ENCODE results near the gene ZNF600. TPM values are rescaled to one million over a fixed set of nuclear protein-coding genes. Genes with fewer than 3 reads are reported as not detected.
A peak's percentile ranks its signal among the peaks of the same experiment; 100 is the strongest.
"Not testable (repeated sequence)": the region's sequence is repeated elsewhere in the genome, so short reads cannot be mapped to it uniquely, and the experiment has no call there.

The ZNF600 gene
- total and polyA plus RNA-seq, 2 experiments from 2014 or later: 1.9 to 3.5 TPM

DNA sequence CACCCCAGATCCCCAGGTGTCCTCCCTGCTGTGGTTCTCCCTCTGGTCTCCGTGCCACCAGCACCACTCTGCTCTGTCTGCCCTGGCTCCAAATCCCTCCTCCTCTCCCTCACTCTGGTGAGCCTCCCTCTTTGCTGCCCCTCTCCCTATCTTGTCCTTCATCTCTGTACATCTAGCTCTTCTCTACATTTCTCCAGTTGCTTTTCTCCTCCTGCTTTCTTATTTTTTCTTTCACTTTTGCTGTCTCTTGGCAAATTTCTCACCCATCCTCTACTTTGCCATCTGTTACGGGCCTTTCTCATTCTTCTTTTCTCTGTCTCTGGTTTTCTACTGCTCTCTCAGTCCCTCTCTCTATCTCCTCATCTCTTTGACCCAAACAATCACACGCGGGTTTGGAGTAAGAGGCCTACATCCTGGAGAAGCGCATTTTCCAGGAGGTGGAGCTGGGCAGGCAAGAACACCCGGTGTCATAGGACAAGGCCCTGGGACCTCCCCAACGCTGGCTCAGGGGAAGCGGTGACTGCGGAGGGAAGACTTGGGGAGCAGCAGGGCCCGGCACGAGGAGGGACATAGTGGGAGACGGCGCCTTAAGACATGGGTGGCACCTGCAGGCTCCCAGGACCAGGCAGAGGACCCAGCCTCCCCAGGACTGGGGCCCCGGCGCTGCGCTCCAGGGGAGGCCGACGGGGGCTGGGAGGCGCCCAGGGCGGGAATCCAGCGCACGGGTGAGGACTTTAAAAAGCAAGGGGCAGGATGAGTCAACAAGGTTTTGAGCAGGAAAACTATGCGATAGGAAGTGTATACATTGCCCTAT lies 61.7 kb downstream of the ZNF600 start:
- H3K79me2 ChIP-seq (ENCODE audit: insufficient read depth): peaks cover 11% of the 10 kb centered on the region; the same call in 1 of the 2 replicates
- no peak overlapping the region for H3K27ac ChIP-seq
- WGBS, 2 experiments (ENCODE audit: low coverage in 1 of 2, low lambda C conversion rate in 2 of 2, missing lambda C conversion rate in 2 of 2): 92% methylated on average over 23 of the region's 23 CpGs
- H3K9ac ChIP-seq: no peak overlapping the region
- no peak overlapping the region for H2AFZ ChIP-seq
- H3K4me2 ChIP-seq (ENCODE audit: unreplicated experiment): no peak overlapping the region
- no peak for DNase-seq
- H3K4me1 ChIP-seq (ENCODE audit: insufficient read depth): peaks cover 10% of the 10 kb centered on the region
- in situ Hi-C loops (cut with MboI): no loop called here
- H3F3A ChIP-seq (ENCODE audit: insufficient read depth): peaks cover 12% of the 10 kb centered on the region; the same call in 1 of the 2 replicates
- no peak overlapping the region for H3K4me3 ChIP-seq
- H3K9me2 ChIP-seq (ENCODE audit: insufficient read depth): no peaks in the 10 kb centered on the region
- no peak for TF ChIP-seq EZH2phosphoT487 (IDR thresholded peaks at IDR 0.05; ENCODE audit: insufficient read depth, low read depth)
- no peak for TF ChIP-seq EZH2 (IDR thresholded peaks at IDR 0.05; ENCODE audit: insufficient read depth, poor library complexity, severe bottlenecking)
- H4K20me1 ChIP-seq (ENCODE audit: insufficient read depth): no peaks in the 10 kb centered on the region
- no peaks in the 10 kb centered on the region for H3K27me3 ChIP-seq (replicated peaks; ENCODE audit: insufficient read depth)
- H3K9me3 ChIP-seq (ENCODE audit: low read depth): no peaks in the 10 kb centered on the region
- H3K36me3 ChIP-seq (ENCODE audit: low read depth): peaks cover 9% of the 10 kb centered on the region

DNA sequence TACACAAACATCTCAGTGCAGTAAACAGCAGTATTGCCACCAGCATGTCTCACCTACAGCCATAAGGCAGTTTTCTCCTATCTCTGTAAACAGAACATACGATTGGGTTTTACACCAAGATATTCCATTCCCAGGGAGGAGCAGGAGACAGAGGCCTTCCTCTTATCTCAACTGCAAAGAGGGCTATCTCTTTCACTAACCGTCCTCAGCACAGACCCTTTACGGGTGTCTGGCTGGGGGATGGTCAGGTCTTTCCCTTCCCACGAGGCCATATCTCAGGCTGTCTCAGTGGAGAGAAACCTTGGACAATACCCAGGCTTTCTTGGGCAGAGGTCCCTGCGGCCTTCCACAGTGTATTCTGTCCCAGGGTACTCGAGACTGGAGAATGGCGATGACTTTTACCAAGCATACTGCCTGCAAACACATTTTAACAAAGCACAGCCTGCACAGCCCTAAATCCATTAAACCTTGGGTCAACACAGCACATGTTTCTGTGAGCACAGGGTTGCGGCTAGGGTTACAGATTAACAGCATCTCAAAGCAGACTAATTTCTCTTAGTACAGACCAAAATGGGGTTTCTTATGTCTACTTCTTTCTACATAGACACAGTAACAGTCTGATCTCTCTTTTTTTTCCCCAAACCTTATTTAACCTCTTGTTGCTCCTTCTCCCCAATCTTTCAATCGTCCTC lies 62.5 kb downstream of the ZNF600 start:
- H3K9ac ChIP-seq; H3K9me2 ChIP-seq (ENCODE audit: insufficient read depth); H3K36me3 ChIP-seq (ENCODE audit: low read depth); H3K4me3 ChIP-seq; H4K20me1 ChIP-seq (ENCODE audit: insufficient read depth); DNase-seq; H3K27ac ChIP-seq; H2AFZ ChIP-seq; H3K4me1 ChIP-seq (ENCODE audit: insufficient read depth); H3K27me3 ChIP-seq (replicated peaks; ENCODE audit: insufficient read depth); H3K9me3 ChIP-seq (ENCODE audit: low read depth); in situ Hi-C loops (cut with MboI); H3K4me2 ChIP-seq (ENCODE audit: unreplicated experiment): not testable (repeated sequence)
- peaks cover 12% of the 10 kb centered on the region; the same call in 1 of the 2 replicates for H3F3A ChIP-seq (ENCODE audit: insufficient read depth)
- peaks cover 11% of the 10 kb centered on the region; the same call in 1 of the 2 replicates for H3K79me2 ChIP-seq (ENCODE audit: insufficient read depth)
- 85 to 90% methylated on average over 9 of the region's 9 CpGs for WGBS, 2 experiments (ENCODE audit: low coverage in 1 of 2, low lambda C conversion rate in 2 of 2, missing lambda C conversion rate in 2 of 2)

DNA sequence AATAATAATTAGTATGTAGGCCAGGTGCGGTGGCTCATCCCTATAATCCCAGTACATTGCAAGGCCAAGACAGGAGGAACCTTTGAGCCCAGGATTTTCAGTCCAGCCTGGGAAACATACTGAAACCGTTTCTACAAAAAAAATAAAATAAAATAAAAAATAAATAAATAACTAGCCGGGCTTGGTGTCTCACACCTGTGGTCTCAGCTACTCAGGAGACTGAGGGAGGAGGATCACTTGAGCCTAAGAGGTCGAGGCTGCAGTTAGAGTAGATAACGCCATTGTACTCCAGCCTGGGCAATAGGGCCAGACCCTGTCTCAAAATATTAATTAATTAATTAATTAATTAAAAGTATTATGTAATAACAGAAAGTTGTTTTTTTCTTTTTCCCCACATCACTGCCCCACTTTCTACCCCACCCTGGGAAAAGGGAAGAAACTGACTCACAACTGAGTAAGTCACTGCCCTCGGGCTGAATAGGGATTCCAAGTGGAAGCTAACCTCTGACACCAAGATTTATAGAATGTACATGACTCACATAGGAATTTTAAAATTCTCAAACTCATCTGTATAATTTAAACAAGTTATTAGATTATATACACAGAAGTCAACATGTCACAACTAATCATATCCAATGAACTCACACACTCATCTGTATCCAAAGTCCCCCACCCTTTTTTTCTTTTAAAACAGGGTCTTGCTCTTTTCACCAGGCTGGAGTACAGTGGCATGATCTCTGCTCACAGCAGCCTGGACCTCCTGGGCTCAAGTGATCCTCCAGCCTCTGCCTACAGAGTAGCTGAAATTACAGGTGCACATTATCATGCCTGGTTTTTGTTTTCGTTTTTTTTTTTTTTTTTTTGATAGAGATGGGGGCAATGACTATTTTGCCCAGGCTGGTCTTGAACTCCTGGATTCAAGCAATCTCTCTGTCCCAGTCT lies 64.3 kb downstream of the ZNF600 start:
- Histone ChIP-seq H3K9ac (no peak overlapping the region), H3K4me2 (ENCODE audit: unreplicated experiment) (no peak overlapping the region), H2AFZ (no peak overlapping the region), H3K4me1 (ENCODE audit: insufficient read depth) (peaks cover 10% of the 10 kb centered on the region), H3K4me3 (no peak overlapping the region), H4K20me1 (ENCODE audit: insufficient read depth) (no peaks in the 10 kb centered on the region), H3K27ac (peak overlapping the region; percentile 18; the same call in 1 of the 2 replicates), H3K79me2 (ENCODE audit: insufficient read depth) (no peaks in the 10 kb centered on the region), H3K9me2 (ENCODE audit: insufficient read depth) (no peaks in the 10 kb centered on the region), H3K27me3 (replicated peaks; ENCODE audit: insufficient read depth) (no peaks in the 10 kb centered on the region), H3K9me3 (ENCODE audit: low read depth) (no peaks in the 10 kb centered on the region), H3K36me3 (ENCODE audit: low read depth) (no peaks in the 10 kb centered on the region; the same call in 1 of the 2 replicates), H3F3A (ENCODE audit: insufficient read depth) (peaks cover 13% of the 10 kb centered on the region; the same call in 1 of the 2 replicates)
- in situ Hi-C loops (cut with MboI): no loop called here
- 71 to 74% methylated on average over 7 of the region's 7 CpGs for WGBS, 2 experiments (ENCODE audit: low coverage in 1 of 2, low lambda C conversion rate in 2 of 2, missing lambda C conversion rate in 2 of 2)
- TF ChIP-seq EZH2 (IDR thresholded peaks at IDR 0.05; ENCODE audit: insufficient read depth, poor library complexity, severe bottlenecking) (no peak), EZH2phosphoT487 (IDR thresholded peaks at IDR 0.05; ENCODE audit: insufficient read depth, low read depth) (no peak)
- DNase-seq: peak; percentile 95

DNA sequence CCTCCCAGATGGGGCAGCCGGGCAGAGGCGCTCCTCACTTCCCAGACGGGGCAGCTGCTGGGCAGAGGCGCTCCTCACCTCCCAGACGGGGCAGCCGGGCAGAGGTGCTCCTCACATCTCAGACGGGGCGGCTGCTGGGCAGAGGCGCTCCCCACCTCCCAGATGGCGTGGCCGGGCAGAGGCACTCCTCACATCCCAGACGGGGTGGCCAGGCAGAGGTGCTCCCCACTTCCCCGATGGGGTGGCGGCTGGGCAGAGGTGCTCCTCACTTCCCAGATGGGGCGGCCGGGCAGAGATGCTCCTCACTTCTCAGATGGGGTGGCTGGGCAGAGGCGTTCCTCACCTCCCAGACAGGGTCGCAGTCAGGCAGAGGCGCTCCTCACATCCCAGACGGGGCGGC lies 66.0 kb downstream of the ZNF600 start:
- H2AFZ ChIP-seq; in situ Hi-C loops (cut with MboI); H3K9ac ChIP-seq; H3K79me2 ChIP-seq (ENCODE audit: insufficient read depth); H3K36me3 ChIP-seq (ENCODE audit: low read depth); H3K4me2 ChIP-seq (ENCODE audit: unreplicated experiment); H3K9me2 ChIP-seq (ENCODE audit: insufficient read depth); H4K20me1 ChIP-seq (ENCODE audit: insufficient read depth); H3K9me3 ChIP-seq (ENCODE audit: low read depth); H3K27me3 ChIP-seq (replicated peaks; ENCODE audit: insufficient read depth); H3K27ac ChIP-seq; H3K4me3 ChIP-seq; DNase-seq: not testable (repeated sequence)
- Histone ChIP-seq H3F3A (ENCODE audit: insufficient read depth) (peaks cover 18% of the 10 kb centered on the region; the same call in 1 of the 2 replicates), H3K4me1 (ENCODE audit: insufficient read depth) (peaks cover 15% of the 10 kb centered on the region)
- 97 to 100% methylated on average over 3 to 18 of the region's 21 CpGs for WGBS, 2 experiments (ENCODE audit: low coverage in 1 of 2, low lambda C conversion rate in 2 of 2, missing lambda C conversion rate in 2 of 2)

Data from GM23248 (cell line).